ENCODE data around the gene POU2F1.

POU2F1 gene

DNA sequence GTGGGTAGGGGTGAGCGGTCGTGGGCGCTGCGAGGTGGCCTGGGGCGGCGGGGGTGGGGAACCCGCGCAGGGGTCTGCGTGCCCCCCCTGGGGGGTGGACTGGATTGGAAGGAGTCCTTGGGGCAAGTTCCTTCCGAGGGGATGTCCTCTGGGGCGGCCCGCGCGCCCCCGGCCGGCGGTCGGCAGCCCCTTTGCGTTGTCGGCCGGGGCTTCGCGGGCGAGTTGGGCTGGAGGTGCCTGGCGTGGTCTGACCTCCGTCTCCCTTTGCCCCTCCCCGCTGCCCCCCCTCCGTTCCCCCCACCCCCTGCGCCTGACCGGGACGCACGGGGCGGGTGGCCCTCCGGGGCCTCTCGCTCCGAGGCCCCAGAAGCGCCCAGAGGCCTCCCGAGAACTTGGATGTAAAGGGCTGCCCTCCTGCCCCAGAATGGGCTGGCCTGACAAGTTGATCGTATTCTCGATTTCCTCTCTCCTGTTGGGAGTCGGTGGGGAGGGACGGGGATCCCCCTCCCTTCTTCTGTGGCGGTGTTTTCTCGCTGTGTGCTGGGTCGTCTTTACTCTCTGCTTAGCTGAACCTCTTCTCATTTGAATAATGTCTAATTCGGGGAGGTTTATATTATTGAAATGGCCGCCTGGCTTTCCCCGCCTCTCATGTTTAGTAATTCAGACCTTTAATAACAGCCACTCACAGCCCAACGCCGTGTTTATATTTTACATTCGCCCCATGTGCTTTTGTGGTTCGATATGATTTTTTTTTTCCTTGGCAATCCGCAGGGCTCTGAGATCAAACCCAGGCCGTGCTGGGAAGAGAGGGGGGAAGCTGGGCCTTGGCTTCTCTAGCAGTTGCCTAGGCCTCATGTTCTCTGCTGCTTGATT lies 1.3 kb downstream of the POU2F1 start:
- Histone ChIP-seq H3K4me1 (ENCODE audit: control insufficient read depth, insufficient read depth, low read length) (peaks cover 24% of the 10 kb centered on the region), H3K27ac (ENCODE audit: extremely low read depth, low read depth, low read length) (peak overlapping the region; percentile 86), H3K36me3 (ENCODE audit: control insufficient read depth in 2 of 2, insufficient read depth in 1 of 2, low read length in 2 of 2) (no peaks in the 10 kb centered on the region), H3K4me3 (ENCODE audit: low read depth, low read length) (peak overlapping the region; percentile 86), H3K9me3 (ENCODE audit: control insufficient read depth, insufficient read depth, low read depth, low read length) (no peaks in the 10 kb centered on the region)
- POLR2A ChIA-PET, result interaction anchor here (2.6 kb wide), 1 partner anchor 59 kb away, joined by 30 read pairs; no protein-coding TSS in a partner anchor
- CTCF ChIA-PET, result interaction anchor here (1.1 to 1.7 kb wide), 2 partner anchors 104 to 312 kb away, joined by 3 to 5 read pairs; no protein-coding TSS in a partner anchor
- no peak for TF ChIP-seq ZNF280D (tag by site-specific recombination; IDR thresholded peaks at IDR 0.05)
- TF ChIP-seq ZNF571 (tag by site-specific recombination; IDR thresholded peaks at IDR 0.05), result no peak
- TF ChIP-seq INSM2 (tag by site-specific recombination; IDR thresholded peaks at IDR 0.05), result no peak
- TF ChIP-seq SCRT2 (tag by site-specific recombination; IDR thresholded peaks at IDR 0.05), result no peak
- TF ChIP-seq GLIS2 (tag by site-specific recombination; IDR thresholded peaks at IDR 0.05), result peak; percentile 93
- TF ChIP-seq ZNF266 (tag by site-specific recombination; IDR thresholded peaks at IDR 0.05; ENCODE audit: low read depth), result no peak
- no peak for TF ChIP-seq ZNF202 (tag by site-specific recombination; IDR thresholded peaks at IDR 0.05; ENCODE audit: borderline replicate concordance)
- TF ChIP-seq HOXC10 (CRISPR knock-in tag; IDR thresholded peaks at IDR 0.05), result no peak
- TF ChIP-seq ZNF112 (tag by site-specific recombination; IDR thresholded peaks at IDR 0.05), result no peak
- peak; percentile 49; the same call in 1 of the 2 replicates for TF ChIP-seq YY1 (tag by site-specific recombination; IDR thresholded peaks at IDR 0.05)
- TF ChIP-seq ZNF558 (tag by site-specific recombination; IDR thresholded peaks at IDR 0.05), result no peak
- TF ChIP-seq ZSCAN23 (tag by site-specific recombination; IDR thresholded peaks at IDR 0.05), result no peak
- TF ChIP-seq ZIC2 (tag by site-specific recombination; IDR thresholded peaks at IDR 0.05), result peak; percentile 52
- no peak for TF ChIP-seq TCF7L2 (IDR thresholded peaks at IDR 0.05; ENCODE audit: borderline replicate concordance, low read depth, low read length)
- no peak for TF ChIP-seq MYNN (tag by site-specific recombination; IDR thresholded peaks at IDR 0.05; ENCODE audit: borderline replicate concordance)
- TF ChIP-seq SCRT1 (tag by site-specific recombination; IDR thresholded peaks at IDR 0.05; ENCODE audit: borderline replicate concordance), result no peak
- TF ChIP-seq ZNF16 (tag by site-specific recombination; IDR thresholded peaks at IDR 0.05; ENCODE audit: low read depth), result no peak
- no peak for TF ChIP-seq ZBTB1 (tag by site-specific recombination; IDR thresholded peaks at IDR 0.05)
- no peak for TF ChIP-seq ZNF626 (tag by site-specific recombination; IDR thresholded peaks at IDR 0.05)
- TF ChIP-seq ZNF777 (tag by site-specific recombination; IDR thresholded peaks at IDR 0.05; ENCODE audit: borderline replicate concordance), result no peak
- peak; percentile 86 for TF ChIP-seq PATZ1 (tag by site-specific recombination; IDR thresholded peaks at IDR 0.05)
- no peak for TF ChIP-seq ZNF324 (tag by site-specific recombination; IDR thresholded peaks at IDR 0.05)
- TF ChIP-seq ZBTB17 (tag by site-specific recombination; IDR thresholded peaks at IDR 0.05), result peak; percentile 95
- TF ChIP-seq ZNF560 (tag by site-specific recombination; IDR thresholded peaks at IDR 0.05; ENCODE audit: borderline replicate concordance), result no peak
- no peak for TF ChIP-seq ZNF292 (tag by site-specific recombination; IDR thresholded peaks at IDR 0.05; ENCODE audit: borderline replicate concordance, low read depth)
- no peak for TF ChIP-seq OSR2 (tag by site-specific recombination; IDR thresholded peaks at IDR 0.05)
- no peak for TF ChIP-seq ZNF513 (tag by site-specific recombination; IDR thresholded peaks at IDR 0.05)
- 0 out of 2 replicates have a peak, but pooled peaks have one; percentile 37 for TF ChIP-seq ZBTB21 (tag by site-specific recombination; IDR thresholded peaks at IDR 0.05)
- peak; percentile 45; the same call in 1 of the 2 replicates for TF ChIP-seq ZNF561 (tag by site-specific recombination; IDR thresholded peaks at IDR 0.05; ENCODE audit: borderline replicate concordance)
- TF ChIP-seq ZNF76 (tag by site-specific recombination; IDR thresholded peaks at IDR 0.05; ENCODE audit: borderline replicate concordance, low read depth), result no peak
- peak; percentile 80 for TF ChIP-seq ZNF366 (tag by site-specific recombination; conservative IDR thresholded peaks at IDR 0.05)

Data from HEK293 (cell line).